HEK293 (cell line): Measurements from ENCODE around the gene MTHFS.

ENCODE experiments used
- GLIS2 ChIP-seq: fragments of 450-650 bp; formaldehyde crosslinking; IDR thresholded peaks from 2 replicates; pipeline ENCODE4 v1.5.1; 2016; ENCODE audit warnings: missing biosample characterization, missing genetic modification characterization
- IKZF3 ChIP-seq: fragments of 450-650 bp; IDR thresholded peaks from 2 replicates; pipeline ENCODE4 v1.5.0; 2018; ENCODE audit warnings: missing biosample characterization, mild to moderate bottlenecking, missing genetic modification characterization, moderate library complexity
- INSM2 ChIP-seq: fragments of 450-650 bp; formaldehyde crosslinking; IDR thresholded peaks from 2 replicates; pipeline ENCODE4 v1.5.1; 2016; ENCODE audit warnings: missing biosample characterization, missing genetic modification characterization
- KLF1 ChIP-seq: fragments of 450-650 bp; formaldehyde crosslinking; IDR thresholded peaks from 2 replicates; pipeline ENCODE4 v1.5.1; 2016; ENCODE audit warnings: missing biosample characterization, missing genetic modification characterization
- KLF8 ChIP-seq: fragments of 450-650 bp; formaldehyde crosslinking; IDR thresholded peaks from 2 replicates; pipeline ENCODE4 v1.5.1; 2016; ENCODE audit warnings: missing biosample characterization, missing genetic modification characterization
- KLF9 ChIP-seq: fragments of 450-650 bp; formaldehyde crosslinking; IDR thresholded peaks from 2 replicates; pipeline ENCODE4 v1.5.1; 2016; ENCODE audit warnings: missing biosample characterization, missing genetic modification characterization, low read depth
- MEIS1 ChIP-seq: sonication (generic); formaldehyde crosslinking; IDR thresholded peaks from 2 replicates; pipeline ENCODE4 v1.8.1; 2022; ENCODE audit warnings: missing genetic modification reagents, mild to moderate bottlenecking, borderline replicate concordance
- OSR2 ChIP-seq: fragments of 450-650 bp; formaldehyde crosslinking; IDR thresholded peaks from 2 replicates; pipeline ENCODE4 v1.5.1; 2016; ENCODE audit warnings: missing biosample characterization, missing genetic modification characterization
- SP3 ChIP-seq: fragments of 450-650 bp; formaldehyde crosslinking; IDR thresholded peaks from 2 replicates; pipeline ENCODE4 v1.5.1; 2016; ENCODE audit warnings: missing biosample characterization, missing genetic modification characterization
- SP7 ChIP-seq: fragments of 450-650 bp; formaldehyde crosslinking; IDR thresholded peaks from 2 replicates; pipeline ENCODE4 v1.5.1; 2016; ENCODE audit warnings: missing biosample characterization, missing genetic modification characterization
- ZBTB17 ChIP-seq: fragments of 450-650 bp; formaldehyde crosslinking; IDR thresholded peaks from 2 replicates; pipeline ENCODE4 v1.5.1; 2016; ENCODE audit warnings: missing biosample characterization, missing genetic modification characterization
- ZBTB6 ChIP-seq: fragments of 450-650 bp; formaldehyde crosslinking; IDR thresholded peaks from 2 replicates; pipeline ENCODE4 v1.5.1; 2017; ENCODE audit warnings: missing biosample characterization, missing genetic modification characterization
- ZFHX2 ChIP-seq: fragments of 450-650 bp; formaldehyde crosslinking; conservative IDR thresholded peaks from 2 replicates; pipeline ENCODE4 v1.5.1; 2016; ENCODE audit warnings: missing biosample characterization, missing genetic modification characterization
- ZNF16 ChIP-seq: fragments of 450-650 bp; formaldehyde crosslinking; IDR thresholded peaks from 2 replicates; pipeline ENCODE4 v1.5.1; 2016; ENCODE audit warnings: low read depth, missing biosample characterization, missing genetic modification characterization
- ZNF174 ChIP-seq: fragments of 450-650 bp; formaldehyde crosslinking; IDR thresholded peaks from 2 replicates; pipeline ENCODE4 v1.5.0; 2017; ENCODE audit warnings: missing biosample characterization, mild to moderate bottlenecking, missing genetic modification characterization
- ZNF202 ChIP-seq: fragments of 450-650 bp; formaldehyde crosslinking; IDR thresholded peaks from 2 replicates; pipeline ENCODE4 v1.5.1; 2016; ENCODE audit warnings: missing biosample characterization, missing genetic modification characterization, borderline replicate concordance
- ZNF221 ChIP-seq: fragments of 450-650 bp; formaldehyde crosslinking; IDR thresholded peaks from 2 replicates; pipeline ENCODE4 v1.5.1; 2017; ENCODE audit warnings: missing biosample characterization, missing genetic modification characterization, borderline replicate concordance
- ZNF223 ChIP-seq: fragments of 450-650 bp; formaldehyde crosslinking; IDR thresholded peaks from 2 replicates; pipeline ENCODE4 v1.5.1; 2016; ENCODE audit warnings: missing biosample characterization, missing genetic modification characterization
- ZNF266 ChIP-seq: fragments of 450-650 bp; formaldehyde crosslinking; IDR thresholded peaks from 2 replicates; pipeline ENCODE4 v1.5.1; 2016; ENCODE audit warnings: missing biosample characterization, missing genetic modification characterization, low read depth
- ZNF335 ChIP-seq: fragments of 450-650 bp; formaldehyde crosslinking; conservative IDR thresholded peaks from 2 replicates; pipeline ENCODE4 v1.5.1; 2016; ENCODE audit warnings: missing biosample characterization, missing genetic modification characterization
- ZNF366 ChIP-seq: fragments of 450-650 bp; formaldehyde crosslinking; conservative IDR thresholded peaks from 2 replicates; pipeline ENCODE4 v1.5.1; 2016; ENCODE audit warnings: missing biosample characterization, missing genetic modification characterization
- ZNF37A ChIP-seq: fragments of 450-650 bp; IDR thresholded peaks from 2 replicates; pipeline ENCODE4 v1.5.1; 2018; ENCODE audit warnings: missing biosample characterization, missing genetic modification characterization
- ZNF423 ChIP-seq: fragments of 450-650 bp; formaldehyde crosslinking; IDR thresholded peaks from 2 replicates; pipeline ENCODE4 v1.5.1; 2016; ENCODE audit warnings: missing biosample characterization, missing genetic modification characterization
- ZNF426 ChIP-seq: fragments of 450-650 bp; formaldehyde crosslinking; IDR thresholded peaks from 2 replicates; pipeline ENCODE4 v1.5.1; 2017; ENCODE audit warnings: missing biosample characterization, missing genetic modification characterization, mild to moderate bottlenecking, inconsistent platforms, moderate library complexity
- ZNF544 ChIP-seq: fragments of 450-650 bp; formaldehyde crosslinking; IDR thresholded peaks from 2 replicates; pipeline ENCODE4 v1.5.0; 2017; ENCODE audit warnings: missing biosample characterization, missing genetic modification characterization
- ZNF561 ChIP-seq: fragments of 450-650 bp; IDR thresholded peaks from 2 replicates; pipeline ENCODE4 v1.5.1; 2018; ENCODE audit warnings: missing biosample characterization, missing genetic modification characterization, borderline replicate concordance
- ZNF596 ChIP-seq: fragments of 450-650 bp; IDR thresholded peaks from 2 replicates; pipeline ENCODE4 v1.5.0; 2018; ENCODE audit warnings: missing biosample characterization, mild to moderate bottlenecking, missing genetic modification characterization, moderate library complexity
- ZNF600 ChIP-seq: fragments of 450-650 bp; formaldehyde crosslinking; IDR thresholded peaks from 2 replicates; pipeline ENCODE4 v1.5.1; 2016; ENCODE audit warnings: missing biosample characterization, missing genetic modification characterization
- ZNF670 ChIP-seq: fragments of 450-650 bp; formaldehyde crosslinking; IDR thresholded peaks from 2 replicates; pipeline ENCODE4 v1.5.1; 2016; ENCODE audit warnings: missing biosample characterization, missing genetic modification characterization, low read depth
- ZNF677 ChIP-seq: fragments of 450-650 bp; IDR thresholded peaks from 2 replicates; pipeline ENCODE4 v1.5.0; 2018; ENCODE audit warnings: missing biosample characterization, mild to moderate bottlenecking, missing genetic modification characterization, moderate library complexity
- ZNF692 ChIP-seq: fragments of 450-650 bp; formaldehyde crosslinking; IDR thresholded peaks from 2 replicates; pipeline ENCODE4 v1.5.1; 2016; ENCODE audit warnings: missing biosample characterization, missing genetic modification characterization
- ZNF830 ChIP-seq: fragments of 450-650 bp; IDR thresholded peaks from 2 replicates; pipeline ENCODE4 v1.5.0; 2018; ENCODE audit warnings: missing biosample characterization, missing genetic modification characterization, low read depth, mild to moderate bottlenecking, moderate library complexity
- ZSCAN23 ChIP-seq: fragments of 450-650 bp; formaldehyde crosslinking; IDR thresholded peaks from 2 replicates; pipeline ENCODE4 v1.5.1; 2016; ENCODE audit warnings: missing biosample characterization, missing genetic modification characterization
- ZSCAN5A ChIP-seq: fragments of 450-650 bp; formaldehyde crosslinking; IDR thresholded peaks from 2 replicates; pipeline ENCODE4 v1.5.1; 2016; ENCODE audit warnings: missing biosample characterization, missing genetic modification characterization
- TF ChIP-seq, protein P1 (sequence below): fragments of 450-650 bp; formaldehyde crosslinking; IDR thresholded peaks from 2 replicates; pipeline ENCODE4 v1.5.1; 2016; ENCODE audit warnings: missing biosample characterization, missing genetic modification characterization

The MTHFS gene

DNA sequence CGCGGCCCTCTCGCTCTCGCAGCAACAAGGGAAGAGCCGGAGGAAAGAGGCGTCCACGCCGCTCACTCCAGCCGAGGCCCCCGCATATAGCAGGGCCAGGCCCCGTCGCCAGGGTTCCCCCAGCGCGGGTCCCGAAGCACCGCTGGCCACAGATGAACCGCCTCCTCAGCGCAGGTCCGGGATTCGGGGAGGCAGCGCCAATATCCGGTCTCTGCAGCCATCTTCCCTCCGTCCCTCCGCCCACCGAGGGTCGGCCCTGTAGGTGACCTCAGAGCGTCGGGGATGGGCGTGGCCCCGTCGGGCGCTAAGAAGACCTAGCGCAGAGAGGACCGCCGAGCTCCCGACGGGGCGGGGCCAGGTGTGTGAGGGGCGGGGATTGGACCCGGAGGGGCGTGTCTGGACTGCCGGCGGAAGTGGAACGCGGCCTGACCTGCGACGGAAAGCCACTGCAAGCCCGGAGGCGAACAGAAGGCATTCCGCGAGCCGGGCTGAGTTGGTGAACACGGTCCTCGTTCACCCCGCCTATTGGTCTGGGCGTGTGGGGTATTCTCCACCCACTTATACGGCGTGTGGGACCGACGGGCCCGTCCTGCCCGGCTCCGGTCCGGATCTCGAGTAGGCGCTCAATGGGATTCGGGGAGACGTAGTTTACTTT lies 26.8 kb upstream of the MTHFS start (continued):
- TF ChIP-seq INSM2 (no peak; the same call in 1 of the 2 replicates), ZBTB17 (tag by site-specific recombination) (peak; percentile 96), ZBTB6 (tag by site-specific recombination) (no peak), ZNF561 (tag by site-specific recombination) (peak; percentile 36; the same call in 1 of the 2 replicates), ZNF221 (tag by site-specific recombination) (no peak), ZFHX2 (tag by site-specific recombination) (peak; percentile 65), KLF1 (tag by site-specific recombination) (peak; percentile 87), ZNF596 (tag by site-specific recombination) (no peak), ZNF692 (tag by site-specific recombination) (peak; percentile 66; the same call in 1 of the 2 replicates), ZNF544 (tag by site-specific recombination) (no peak), ZNF600 (tag by site-specific recombination) (peak; percentile 63), ZNF202 (tag by site-specific recombination) (no peak), ZNF423 (tag by site-specific recombination) (no peak), ZNF670 (tag by site-specific recombination) (no peak), ZNF677 (no peak), ZSCAN5A (peak; percentile 95; the same call in 1 of the 2 replicates), ZNF366 (tag by site-specific recombination) (peak; percentile 77), ZNF16 (tag by site-specific recombination) (no peak), OSR2 (peak; percentile 57; the same call in 1 of the 2 replicates), GLIS2 (tag by site-specific recombination) (peak; percentile 84), MEIS1 (CRISPR knock-in tag) (no peak), IKZF3 (no peak), ZNF426 (no peak), SP7 (tag by site-specific recombination) (peak; percentile 39; the same call in 1 of the 2 replicates), SP3 (tag by site-specific recombination) (peak; percentile 96), ZNF223 (no peak), ZNF266 (tag by site-specific recombination) (no peak), KLF9 (tag by site-specific recombination) (peak; percentile 95), ZNF335 (peak; percentile 82), ZNF37A (tag by site-specific recombination) (no peak), ZNF830 (tag by site-specific recombination) (no peak), ZSCAN23 (tag by site-specific recombination) (no peak), KLF8 (peak; percentile 93), ZNF174 (tag by site-specific recombination) (no peak)
- TF ChIP-seq, protein P1, sequence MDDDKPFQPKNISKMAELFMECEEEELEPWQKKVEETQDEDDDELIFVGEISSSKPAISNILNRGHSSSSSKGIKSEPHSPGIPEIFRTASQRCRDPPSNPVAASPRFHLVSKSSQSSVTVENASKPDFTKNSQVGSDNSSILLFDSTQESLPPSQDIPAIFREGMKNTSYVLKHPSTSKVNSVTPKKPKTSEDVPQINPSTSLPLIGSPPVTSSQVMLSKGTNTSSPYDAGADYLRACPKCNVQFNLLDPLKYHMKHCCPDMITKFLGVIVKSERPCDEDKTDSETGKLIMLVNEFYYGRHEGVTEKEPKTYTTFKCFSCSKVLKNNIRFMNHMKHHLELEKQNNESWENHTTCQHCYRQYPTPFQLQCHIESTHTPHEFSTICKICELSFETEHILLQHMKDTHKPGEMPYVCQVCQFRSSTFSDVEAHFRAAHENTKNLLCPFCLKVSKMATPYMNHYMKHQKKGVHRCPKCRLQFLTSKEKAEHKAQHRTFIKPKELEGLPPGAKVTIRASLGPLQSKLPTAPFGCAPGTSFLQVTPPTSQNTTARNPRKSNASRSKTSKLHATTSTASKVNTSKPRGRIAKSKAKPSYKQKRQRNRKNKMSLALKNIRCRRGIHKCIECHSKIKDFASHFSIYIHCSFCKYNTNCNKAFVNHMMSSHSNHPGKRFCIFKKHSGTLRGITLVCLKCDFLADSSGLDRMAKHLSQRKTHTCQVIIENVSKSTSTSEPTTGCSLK, result no peak
